Neural progenitor cell (in vitro differentiated cells): ENCODE data around the gene RER1. TPM values are rescaled to one million over a fixed set of nuclear protein-coding genes. Genes with fewer than 3 reads are reported as not detected.

Source experiments
- DNase-seq: peaks from one replicate; pipeline ENCODE4 v3.0.0-alpha.2; 2016; ENCODE audit warnings: low spot score
- H2AFZ ChIP-seq: fragments of 200-600 bp; sonication (generic); replicated peaks from 2 replicates; pipeline ENCODE4 v1.6.1; 2016; ENCODE audit warnings: antibody characterized with exemption
- H3F3A ChIP-seq: fragments of 200-600 bp; sonication (generic); 2 replicates; pipeline ENCODE4 v1.6.1; 2016; ENCODE audit warnings: antibody characterized with exemption, low read depth
- H3K27ac ChIP-seq: fragments of 200-600 bp; sonication (generic); 2 replicates; pipeline ENCODE4 v1.5.1; 2016; ENCODE audit warnings: mild to moderate bottlenecking
- H3K27me3 ChIP-seq: fragments of 200-600 bp; sonication (generic); 2 replicates; pipeline ENCODE4 v1.6.1; 2016; ENCODE audit warnings: mild to moderate bottlenecking, moderate library complexity
- H3K36me3 ChIP-seq: fragments of 200-600 bp; sonication (generic); 2 replicates; pipeline ENCODE4 v1.5.1; 2016
- H3K4me1 ChIP-seq: fragments of 200-600 bp; sonication (generic); 2 replicates; pipeline ENCODE4 v1.6.1; 2016; ENCODE audit warnings: mixed run types
- H3K4me2 ChIP-seq: fragments of 200-600 bp; sonication (generic); 2 replicates; pipeline ENCODE4 v1.6.1; 2016
- H3K4me3 ChIP-seq: fragments of 200-600 bp; sonication (generic); 2 replicates; pipeline ENCODE4 v1.5.1; 2016
- H3K79me2 ChIP-seq: fragments of 200-600 bp; sonication (generic); 2 replicates; pipeline ENCODE4 v1.6.1; 2016; ENCODE audit warnings: low read depth
- H3K9ac ChIP-seq: fragments of 200-600 bp; sonication (generic); 2 replicates; pipeline ENCODE4 v1.6.1; 2016
- H3K9me3 ChIP-seq: fragments of 200-600 bp; sonication (generic); 2 replicates; pipeline ENCODE4 v1.5.1; 2016; ENCODE audit warnings: low read depth
- H4K20me1 ChIP-seq: fragments of 200-600 bp; sonication (generic); 2 replicates; pipeline ENCODE4 v1.6.1; 2016; ENCODE audit warnings: low read depth
- H3K27ac Mint-ChIP-seq: 3 replicates; pipeline ENCODE4 v1.8.0; 2021; ENCODE audit warnings: mixed read lengths
- H3K27me3 Mint-ChIP-seq: 2 replicates; pipeline ENCODE4 v1.8.0; 2022; ENCODE audit warnings: low read depth, mild to moderate bottlenecking, inconsistent platforms, moderate library complexity, mixed read lengths; ENCODE audit not compliant: insufficient read depth
- H3K36me3 Mint-ChIP-seq: 3 replicates; pipeline ENCODE4 v1.8.0; 2021; ENCODE audit warnings: mixed read lengths
- H3K4me1 Mint-ChIP-seq: 3 replicates; pipeline ENCODE4 v1.8.0; 2021; ENCODE audit warnings: mixed read lengths
- H3K4me3 Mint-ChIP-seq: 3 replicates; pipeline ENCODE4 v1.8.0; 2021; ENCODE audit warnings: mild to moderate bottlenecking, moderate library complexity, mixed read lengths
- H3K9me3 Mint-ChIP-seq: 3 replicates; pipeline ENCODE4 v1.8.0; 2020; ENCODE audit warnings: mixed read lengths
- EZH2 ChIP-seq: fragments of 200-600 bp; sonication (generic); IDR thresholded peaks from 2 replicates; pipeline ENCODE4 v1.6.1; 2017; ENCODE audit warnings: antibody characterized with exemption, mild to moderate bottlenecking, moderate library complexity
- EZH2phosphoT487 ChIP-seq: fragments of 200-600 bp; sonication (generic); IDR thresholded peaks from 2 replicates; pipeline ENCODE4 v1.6.1; 2017; ENCODE audit warnings: antibody characterized with exemption
- total RNA-seq: library from RNA; depleted of rRNA; stranded (reverse); fragments of >200 nt; gene quantifications from 2 replicates; pipeline ENCODE4 v1.2.3, GENCODE V29; 2015; ENCODE audit warnings: low replicate concordance
- TF ChIP-seq, protein P1 (sequence below): fragments of 200-600 bp; sonication (generic); IDR thresholded peaks from 2 replicates; pipeline ENCODE4 v1.5.1; 2017; ENCODE audit warnings: antibody characterized with exemption, mild to moderate bottlenecking

RER1 gene
- total RNA-seq, 1 donor from 2014 or later = 39.1 TPM

DNA sequence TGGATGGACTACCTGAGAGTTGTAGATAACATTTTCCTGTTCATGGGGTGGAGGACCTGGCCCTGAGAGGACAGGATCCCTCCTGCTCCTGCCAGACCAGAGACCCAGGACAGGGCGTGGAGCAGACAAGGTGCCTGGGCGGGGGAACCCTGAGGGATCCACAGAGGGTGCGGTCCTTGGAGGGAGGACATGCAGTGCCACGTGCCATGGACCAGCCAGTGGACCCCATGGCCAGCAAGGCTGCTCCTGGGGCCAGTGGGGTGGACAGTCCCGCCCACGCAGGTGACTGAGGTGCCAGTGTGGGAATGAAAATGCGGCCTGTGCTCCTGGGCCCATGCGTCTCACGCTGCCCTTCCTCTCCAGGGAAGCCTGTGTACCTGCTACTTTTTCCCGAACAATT lies 3.6 kb downstream of the RER1 start:
- Histone ChIP-seq H3K9ac (no peak overlapping the region), H2AFZ (no peak overlapping the region), H3K4me2 (no peak overlapping the region), H3K9me3 (no peaks in the 10 kb centered on the region), H3K36me3 (no peaks in the 10 kb centered on the region), H3K4me1 (peaks cover 8% of the 10 kb centered on the region), H3K27ac (no peak overlapping the region), H3F3A (peaks cover 12% of the 10 kb centered on the region), H3K4me3 (no peak overlapping the region), H3K27me3 (no peaks in the 10 kb centered on the region), H4K20me1 (peaks cover 15% of the 10 kb centered on the region), H3K79me2 (peaks cover 45% of the 10 kb centered on the region)
- no peak overlapping the region for H3K27ac Mint-ChIP-seq
- H3K9me3 Mint-ChIP-seq = no peaks in the 10 kb centered on the region
- TF ChIP-seq EZH2phosphoT487 (no peak), EZH2 (no peak)
- TF ChIP-seq, protein P1, sequence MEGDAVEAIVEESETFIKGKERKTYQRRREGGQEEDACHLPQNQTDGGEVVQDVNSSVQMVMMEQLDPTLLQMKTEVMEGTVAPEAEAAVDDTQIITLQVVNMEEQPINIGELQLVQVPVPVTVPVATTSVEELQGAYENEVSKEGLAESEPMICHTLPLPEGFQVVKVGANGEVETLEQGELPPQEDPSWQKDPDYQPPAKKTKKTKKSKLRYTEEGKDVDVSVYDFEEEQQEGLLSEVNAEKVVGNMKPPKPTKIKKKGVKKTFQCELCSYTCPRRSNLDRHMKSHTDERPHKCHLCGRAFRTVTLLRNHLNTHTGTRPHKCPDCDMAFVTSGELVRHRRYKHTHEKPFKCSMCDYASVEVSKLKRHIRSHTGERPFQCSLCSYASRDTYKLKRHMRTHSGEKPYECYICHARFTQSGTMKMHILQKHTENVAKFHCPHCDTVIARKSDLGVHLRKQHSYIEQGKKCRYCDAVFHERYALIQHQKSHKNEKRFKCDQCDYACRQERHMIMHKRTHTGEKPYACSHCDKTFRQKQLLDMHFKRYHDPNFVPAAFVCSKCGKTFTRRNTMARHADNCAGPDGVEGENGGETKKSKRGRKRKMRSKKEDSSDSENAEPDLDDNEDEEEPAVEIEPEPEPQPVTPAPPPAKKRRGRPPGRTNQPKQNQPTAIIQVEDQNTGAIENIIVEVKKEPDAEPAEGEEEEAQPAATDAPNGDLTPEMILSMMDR = no peak
- peaks cover 19% of the 10 kb centered on the region for H3K4me1 Mint-ChIP-seq
- DNase-seq = no peak
- H3K36me3 Mint-ChIP-seq = peaks cover 18% of the 10 kb centered on the region
- H3K4me3 Mint-ChIP-seq = peak overlapping the region; percentile 68
- peaks cover 6% of the 10 kb centered on the region for H3K27me3 Mint-ChIP-seq

DNA sequence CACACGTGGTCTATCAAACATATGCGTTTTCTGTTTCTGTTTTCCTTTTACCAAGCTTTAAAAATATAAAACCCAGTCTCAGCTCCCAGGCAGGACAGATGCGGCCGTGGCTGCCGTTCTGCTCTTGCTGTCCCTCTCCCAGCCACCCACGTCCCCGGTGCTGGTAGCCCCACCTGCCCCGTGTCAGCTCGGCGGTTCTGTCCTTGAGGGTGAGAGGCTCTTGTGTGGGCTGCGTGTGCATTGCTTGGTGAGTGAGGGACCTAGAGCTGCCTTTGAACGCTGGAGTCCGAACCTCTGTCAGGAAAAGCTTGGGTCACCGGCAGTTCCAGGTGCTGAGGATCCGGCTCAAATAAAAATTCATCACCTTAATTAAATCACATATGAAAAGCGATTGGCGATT lies 4.4 kb downstream of the RER1 start:
- Histone ChIP-seq H3K27me3 (no peaks in the 10 kb centered on the region), H3K4me2 (no peak overlapping the region), H2AFZ (no peak overlapping the region), H3K4me3 (no peak overlapping the region), H3F3A (peaks cover 18% of the 10 kb centered on the region), H3K36me3 (no peaks in the 10 kb centered on the region), H3K9ac (no peak overlapping the region), H3K9me3 (no peaks in the 10 kb centered on the region), H3K79me2 (peaks cover 36% of the 10 kb centered on the region), H3K27ac (no peak overlapping the region), H4K20me1 (peaks cover 15% of the 10 kb centered on the region), H3K4me1 (peaks cover 5% of the 10 kb centered on the region)
- H3K27ac Mint-ChIP-seq = no peak overlapping the region
- peaks cover 17% of the 10 kb centered on the region for H3K4me1 Mint-ChIP-seq
- H3K4me3 Mint-ChIP-seq = no peak overlapping the region
- no peak for DNase-seq
- TF ChIP-seq EZH2 (no peak), EZH2phosphoT487 (no peak)
- TF ChIP-seq, protein P1 = no peak
- peaks cover 21% of the 10 kb centered on the region for H3K36me3 Mint-ChIP-seq
- H3K27me3 Mint-ChIP-seq = peaks cover 6% of the 10 kb centered on the region
- H3K9me3 Mint-ChIP-seq = no peaks in the 10 kb centered on the region

DNA sequence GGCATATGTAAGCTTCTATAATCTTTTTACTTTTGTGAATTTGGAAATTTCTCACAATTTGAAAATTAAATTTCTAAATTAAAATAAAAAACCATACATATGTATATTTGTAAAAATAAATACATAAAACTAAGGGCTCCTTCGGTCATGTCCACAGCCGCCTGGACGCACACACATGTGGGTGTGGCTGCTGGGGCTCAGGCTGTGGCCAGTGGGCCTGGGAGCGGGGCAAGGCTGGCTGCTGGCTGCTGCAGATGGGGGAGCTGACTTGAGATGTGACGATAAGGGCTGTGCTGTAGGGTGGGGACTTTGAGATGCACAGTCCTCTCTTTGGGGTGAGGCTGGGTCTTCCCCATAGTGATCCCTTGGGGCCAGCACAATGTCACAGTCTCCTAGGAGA lies 4.8 kb downstream of the RER1 start:
- H3K79me2 ChIP-seq = peaks cover 35% of the 10 kb centered on the region
- H3K4me1 Mint-ChIP-seq = peaks cover 17% of the 10 kb centered on the region
- H3K27ac ChIP-seq = no peak overlapping the region
- H3K9me3 ChIP-seq = no peaks in the 10 kb centered on the region
- H3K4me3 Mint-ChIP-seq = no peak overlapping the region
- no peak overlapping the region for H2AFZ ChIP-seq
- peaks cover 5% of the 10 kb centered on the region for H3K4me1 ChIP-seq
- no peaks in the 10 kb centered on the region for H3K9me3 Mint-ChIP-seq
- peaks cover 21% of the 10 kb centered on the region for H3K36me3 Mint-ChIP-seq
- H3K9ac ChIP-seq = no peak overlapping the region
- H4K20me1 ChIP-seq = peaks cover 17% of the 10 kb centered on the region
- no peaks in the 10 kb centered on the region for H3K27me3 ChIP-seq
- DNase-seq = no peak
- H3F3A ChIP-seq = peaks cover 15% of the 10 kb centered on the region
- H3K4me2 ChIP-seq = no peak overlapping the region
- peaks cover 6% of the 10 kb centered on the region for H3K27me3 Mint-ChIP-seq
- no peaks in the 10 kb centered on the region for H3K36me3 ChIP-seq
- H3K4me3 ChIP-seq = no peak overlapping the region
- TF ChIP-seq, protein P1 = no peak
- TF ChIP-seq EZH2phosphoT487 (no peak), EZH2 (no peak)
- H3K27ac Mint-ChIP-seq = no peak overlapping the region
